ENCODE results near the gene DLGAP1.
"Not testable (repeated sequence)": the region's sequence is repeated elsewhere in the genome, so short reads cannot be mapped to it uniquely, and the experiment has no call there.

Gene DLGAP1

DNA sequence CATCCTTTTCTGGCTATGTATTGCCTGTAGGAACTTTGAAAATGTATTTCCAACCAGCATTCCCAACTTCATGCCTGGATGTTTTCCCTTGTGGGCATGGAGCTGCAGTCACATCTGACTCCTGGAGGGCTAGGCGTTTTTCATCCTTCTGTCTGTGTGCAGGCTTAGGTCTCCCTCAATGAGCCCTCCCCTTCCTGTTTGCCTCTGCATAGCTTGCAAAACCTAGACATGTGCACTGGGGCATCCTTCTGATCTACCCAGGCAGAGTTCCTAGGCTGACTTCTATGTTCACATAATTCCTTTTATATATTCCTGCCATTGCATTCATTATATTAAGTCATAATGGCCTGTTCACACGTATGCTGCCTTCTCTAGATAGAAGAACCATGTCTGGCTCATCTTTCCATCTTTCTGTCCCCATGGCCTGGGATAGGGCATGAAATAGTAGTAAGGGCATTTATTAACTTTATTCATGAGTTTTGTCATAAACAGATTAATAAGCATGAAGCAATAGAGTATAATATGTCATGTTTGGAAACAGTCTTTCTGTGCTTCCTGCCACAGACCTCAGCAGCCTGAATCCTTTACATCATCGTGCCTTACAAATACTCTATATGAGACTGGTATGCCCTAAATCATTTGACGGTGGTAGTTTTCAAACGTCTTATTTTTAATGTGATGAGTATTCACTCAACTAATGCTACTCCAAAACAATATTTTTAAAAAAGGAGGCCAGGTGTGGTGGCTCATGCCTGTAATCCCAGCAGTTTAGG, 809.5 kb downstream of the DLGAP1 start:
- no peak for DNase-seq

- DNase-seq: no peak
Measured at GRCh38 chr18:3634250-3634939, 820.7 kb downstream of the DLGAP1 start.

- DNase-seq: no peak
Measured at GRCh38 chr18:3631887-3632286, 823.2 kb downstream of the DLGAP1 start.

GRCh38 chr18:3626929-3627458, 828.1 kb downstream of the DLGAP1 start:
- DNase-seq: no peak

- DNase-seq: no peak
Measured at GRCh38 chr18:3625742-3626091, 829.4 kb downstream of the DLGAP1 start.

- no peak for DNase-seq
Measured at GRCh38 chr18:3624935-3625741, 830.0 kb downstream of the DLGAP1 start.

DNA sequence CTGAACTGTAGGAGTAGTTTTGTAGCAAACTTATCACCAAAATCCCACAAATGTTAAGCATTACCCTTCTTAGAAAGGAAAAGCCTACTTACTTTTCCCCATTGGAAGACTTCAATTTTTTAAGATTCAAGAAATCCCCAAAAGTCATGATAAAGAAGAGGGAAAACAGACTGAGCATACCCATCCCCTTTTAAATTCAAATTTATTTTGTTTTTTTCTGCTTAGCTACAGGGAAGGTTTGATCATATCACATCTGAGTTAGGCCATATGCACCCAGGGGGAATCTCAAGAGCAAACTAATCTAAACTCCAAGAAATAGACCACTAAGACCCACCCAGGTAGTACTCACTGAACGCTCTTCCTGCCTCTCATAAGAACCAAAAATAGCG, 830.6 kb downstream of the DLGAP1 start:
- DNase-seq: no peak

GRCh38 chr18:3623769-3624545, 831.1 kb downstream of the DLGAP1 start:
- DNase-seq: no peak

DNA sequence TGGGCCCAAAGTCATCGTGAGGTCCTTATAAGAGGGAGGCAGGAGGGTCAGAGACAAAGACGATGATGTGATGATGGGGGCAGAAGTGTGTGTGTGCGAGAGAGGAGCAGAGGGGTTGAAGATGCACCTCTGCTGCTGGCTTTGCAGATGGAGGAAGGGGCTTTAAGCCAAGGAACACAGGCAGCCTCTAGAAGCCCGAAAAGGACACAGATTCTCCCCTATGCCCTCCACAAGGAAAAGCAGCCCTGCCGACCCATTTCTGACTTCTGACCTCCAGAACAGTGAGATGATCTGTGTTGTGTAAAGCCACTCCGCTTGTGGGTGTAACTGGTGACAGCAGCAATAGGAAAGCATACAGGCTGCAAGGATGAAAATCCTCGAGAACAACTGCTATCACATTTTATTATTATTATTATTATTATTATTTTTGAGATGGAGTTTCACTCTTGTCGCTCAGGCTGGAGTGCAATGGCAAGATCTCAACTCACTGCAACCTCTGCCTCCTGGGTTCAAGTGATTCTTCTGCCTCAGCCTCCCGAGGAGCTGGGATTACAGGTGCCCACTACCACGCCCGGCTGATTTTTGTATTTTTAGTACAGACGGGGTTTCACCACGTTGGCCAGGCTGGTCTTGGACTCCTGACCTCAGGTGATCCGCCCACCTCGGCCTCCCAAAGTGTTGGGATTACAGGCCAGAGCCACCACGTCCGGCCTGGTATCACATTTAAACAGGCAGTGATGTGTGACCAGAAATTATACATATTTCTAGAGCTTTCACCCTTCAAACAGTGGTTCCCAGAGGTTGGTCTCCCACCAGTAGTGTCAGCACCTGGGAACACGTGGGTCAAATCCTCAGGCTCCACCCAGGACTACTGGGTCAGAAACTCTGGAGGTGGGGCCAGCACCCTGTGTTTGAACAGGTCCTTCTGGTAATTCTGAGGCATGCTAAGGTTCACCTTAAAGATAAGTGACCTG, 834.7 kb downstream of the DLGAP1 start:
- DNase-seq: no peak

DNA sequence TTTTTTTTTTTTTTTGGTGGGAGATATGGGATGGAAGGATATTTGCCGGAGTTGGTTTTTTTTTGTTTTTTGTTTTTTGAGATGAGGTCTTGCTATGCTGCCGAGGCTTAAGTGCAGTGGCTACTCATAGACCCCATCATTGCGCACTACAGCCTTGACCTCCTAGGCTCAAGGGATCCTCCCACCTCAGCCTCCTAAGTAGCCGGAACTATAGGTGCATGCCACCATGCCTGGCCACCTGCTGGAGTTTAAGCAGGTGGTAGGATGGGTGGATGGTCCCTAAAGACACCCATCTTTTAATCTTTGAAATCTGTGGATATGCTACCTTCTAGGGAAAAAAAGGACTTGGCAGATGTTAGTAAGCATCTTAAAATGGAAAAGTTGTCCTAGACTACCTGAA, 835.4 kb downstream of the DLGAP1 start:
- no peak for DNase-seq

DNA sequence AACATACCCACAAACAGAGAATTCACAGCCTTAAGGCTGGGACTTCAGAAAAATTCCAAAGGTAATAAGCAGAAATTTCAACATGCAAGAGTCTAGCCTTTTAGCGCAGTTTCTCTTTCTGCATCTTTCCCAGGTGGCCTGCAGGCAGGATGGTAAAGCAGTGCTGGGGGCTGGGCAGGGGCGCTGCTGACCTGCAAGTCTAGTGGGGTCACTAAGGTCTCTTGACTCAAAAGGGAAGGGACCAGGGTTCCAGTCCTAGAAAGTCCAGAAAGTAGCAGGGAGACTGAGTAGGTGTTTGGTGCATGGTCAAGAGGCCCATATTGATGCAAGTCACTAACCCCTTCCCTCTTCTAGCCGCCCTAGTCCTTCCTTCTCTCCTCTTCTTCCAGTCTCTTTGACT, 835.9 kb downstream of the DLGAP1 start:
- no peak for DNase-seq

GRCh38 chr18:3616744-3617143, 838.4 kb downstream of the DLGAP1 start:
- no peak for DNase-seq

DNA sequence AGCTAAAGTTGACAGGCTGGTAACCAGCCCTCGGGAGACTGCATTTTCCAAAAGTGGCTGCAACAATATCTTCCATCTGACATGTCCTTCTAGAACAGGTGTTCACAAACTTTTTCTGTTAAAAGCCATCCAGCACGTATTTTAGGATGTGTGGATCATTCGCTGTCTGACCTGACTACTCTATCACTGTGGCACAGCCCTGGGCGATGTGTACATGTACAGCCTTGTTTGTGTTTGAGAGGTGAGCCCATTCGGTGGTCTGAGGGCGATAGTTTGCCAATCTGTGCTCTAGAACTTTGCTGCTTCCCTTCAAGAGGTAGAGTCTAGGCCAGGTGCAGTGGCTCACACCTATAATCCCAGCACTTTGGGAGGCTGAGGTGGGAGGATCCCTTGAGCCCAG, 839.0 kb downstream of the DLGAP1 start:
- DNase-seq: no peak

- no peak for DNase-seq
Measured at GRCh38 chr18:3615374-3615985, 839.6 kb downstream of the DLGAP1 start.

- no peak for DNase-seq
Measured at GRCh38 chr18:3612315-3612714, 842.8 kb downstream of the DLGAP1 start.

DNA sequence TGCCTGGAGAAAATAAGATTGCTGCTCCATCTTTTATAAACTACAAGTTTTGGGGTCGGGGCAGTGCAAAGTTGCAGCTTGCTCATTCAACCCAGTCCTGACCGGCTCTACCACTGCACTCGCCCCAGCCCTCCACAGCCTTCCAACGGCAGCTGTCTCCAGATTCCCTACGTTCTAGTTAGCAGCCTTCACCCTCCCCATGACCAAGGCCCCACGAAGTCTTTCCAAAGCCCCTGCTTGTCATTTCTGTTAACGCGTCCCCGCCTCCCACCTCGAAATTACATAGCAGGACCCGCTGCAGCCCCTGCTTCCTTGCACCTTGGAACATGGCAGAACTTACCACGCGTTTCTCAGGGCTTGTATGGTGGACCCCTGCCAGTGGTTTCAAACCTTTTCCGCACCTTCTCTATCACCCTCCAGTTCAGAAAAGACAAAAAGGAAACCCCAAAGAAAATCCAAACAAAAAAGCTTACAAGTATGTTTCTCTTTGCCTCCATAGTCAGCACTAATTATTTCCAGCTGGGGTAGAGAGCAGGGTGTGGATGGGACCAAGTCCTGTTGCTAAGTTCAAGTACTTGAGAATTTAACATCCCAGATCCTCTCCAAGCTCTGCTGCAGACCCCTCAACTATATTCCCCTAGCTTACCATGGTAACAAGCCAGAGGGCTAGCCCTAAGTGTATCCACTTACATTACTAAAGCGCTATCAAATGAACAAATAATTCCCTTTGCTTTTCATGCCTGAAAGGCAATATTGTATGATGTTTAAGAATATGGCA, 843.6 kb downstream of the DLGAP1 start:
- DNase-seq: no peak

GRCh38 chr18:3610813-3611212, 844.3 kb downstream of the DLGAP1 start:
- no peak for DNase-seq

GRCh38 chr18:3610188-3610708, 844.9 kb downstream of the DLGAP1 start:
- DNase-seq: no peak

DNA sequence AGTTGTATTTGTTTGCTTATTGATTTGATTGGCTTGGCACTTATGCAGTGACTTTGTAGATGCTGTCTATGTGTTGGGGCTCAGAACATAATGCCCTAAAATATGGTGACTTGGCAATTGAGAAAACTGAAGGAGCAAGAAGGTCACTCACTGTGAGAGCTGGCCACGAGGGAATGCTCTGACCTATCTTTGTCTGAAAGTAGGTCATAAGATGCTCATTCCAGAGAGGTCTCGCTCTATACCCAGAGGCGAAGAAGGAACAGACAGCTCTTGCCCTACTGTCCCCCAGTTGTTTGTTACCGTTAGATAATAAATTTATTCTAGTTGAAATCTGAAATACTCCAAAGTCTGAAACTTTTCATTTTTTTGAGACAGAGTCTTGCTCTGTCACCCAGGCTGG, 846.6 kb downstream of the DLGAP1 start:
- DNase-seq: no peak

DNA sequence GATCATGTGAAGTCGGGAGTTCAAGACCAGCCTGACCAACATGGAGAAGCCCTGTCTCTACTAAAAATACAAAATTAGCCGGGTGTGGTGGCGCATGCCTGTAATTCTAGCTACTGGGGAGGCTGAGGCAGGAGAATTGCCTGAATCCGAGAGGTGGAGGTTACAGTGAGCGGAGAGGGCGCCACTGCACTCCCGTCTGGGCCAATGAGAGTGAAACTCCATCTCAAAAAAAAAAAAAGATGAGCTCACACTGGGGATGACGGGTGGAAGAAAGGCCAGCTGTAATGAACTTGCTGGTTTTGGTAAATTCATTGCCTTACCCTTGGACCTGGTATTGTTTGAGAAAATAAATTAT, 847.0 kb downstream of the DLGAP1 start:
- not testable (repeated sequence) for DNase-seq

Measured in NCI-H1417 treated with DMSO at 0.1 percent for 48 hours (cell line).